Measurements from ENCODE around the gene PALLD.

GRCh38 chr4:168865854-168866253, 369.0 kb downstream of the PALLD start:
- TF ChIP-seq, protein P1, sequence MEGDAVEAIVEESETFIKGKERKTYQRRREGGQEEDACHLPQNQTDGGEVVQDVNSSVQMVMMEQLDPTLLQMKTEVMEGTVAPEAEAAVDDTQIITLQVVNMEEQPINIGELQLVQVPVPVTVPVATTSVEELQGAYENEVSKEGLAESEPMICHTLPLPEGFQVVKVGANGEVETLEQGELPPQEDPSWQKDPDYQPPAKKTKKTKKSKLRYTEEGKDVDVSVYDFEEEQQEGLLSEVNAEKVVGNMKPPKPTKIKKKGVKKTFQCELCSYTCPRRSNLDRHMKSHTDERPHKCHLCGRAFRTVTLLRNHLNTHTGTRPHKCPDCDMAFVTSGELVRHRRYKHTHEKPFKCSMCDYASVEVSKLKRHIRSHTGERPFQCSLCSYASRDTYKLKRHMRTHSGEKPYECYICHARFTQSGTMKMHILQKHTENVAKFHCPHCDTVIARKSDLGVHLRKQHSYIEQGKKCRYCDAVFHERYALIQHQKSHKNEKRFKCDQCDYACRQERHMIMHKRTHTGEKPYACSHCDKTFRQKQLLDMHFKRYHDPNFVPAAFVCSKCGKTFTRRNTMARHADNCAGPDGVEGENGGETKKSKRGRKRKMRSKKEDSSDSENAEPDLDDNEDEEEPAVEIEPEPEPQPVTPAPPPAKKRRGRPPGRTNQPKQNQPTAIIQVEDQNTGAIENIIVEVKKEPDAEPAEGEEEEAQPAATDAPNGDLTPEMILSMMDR (IDR thresholded peaks at IDR 0.05; ENCODE audit: borderline replicate concordance, extremely low read depth, low read length, poor library complexity, severe bottlenecking), result no peak
- no peak for TF ChIP-seq EZH2 (IDR thresholded peaks at IDR 0.05; ENCODE audit: borderline replicate concordance, low read depth, low read length, severe bottlenecking)
